TTC549 (cell line): ENCODE data around the gene MTRFR.

ENCODE experiments used
- FAIRE-seq: peaks from 2 replicates; lab custom pipeline; 2012; peaks lifted over from hg19 to GRCh38; lab: Jason Lieb, UNC

The MTRFR gene

DNA sequence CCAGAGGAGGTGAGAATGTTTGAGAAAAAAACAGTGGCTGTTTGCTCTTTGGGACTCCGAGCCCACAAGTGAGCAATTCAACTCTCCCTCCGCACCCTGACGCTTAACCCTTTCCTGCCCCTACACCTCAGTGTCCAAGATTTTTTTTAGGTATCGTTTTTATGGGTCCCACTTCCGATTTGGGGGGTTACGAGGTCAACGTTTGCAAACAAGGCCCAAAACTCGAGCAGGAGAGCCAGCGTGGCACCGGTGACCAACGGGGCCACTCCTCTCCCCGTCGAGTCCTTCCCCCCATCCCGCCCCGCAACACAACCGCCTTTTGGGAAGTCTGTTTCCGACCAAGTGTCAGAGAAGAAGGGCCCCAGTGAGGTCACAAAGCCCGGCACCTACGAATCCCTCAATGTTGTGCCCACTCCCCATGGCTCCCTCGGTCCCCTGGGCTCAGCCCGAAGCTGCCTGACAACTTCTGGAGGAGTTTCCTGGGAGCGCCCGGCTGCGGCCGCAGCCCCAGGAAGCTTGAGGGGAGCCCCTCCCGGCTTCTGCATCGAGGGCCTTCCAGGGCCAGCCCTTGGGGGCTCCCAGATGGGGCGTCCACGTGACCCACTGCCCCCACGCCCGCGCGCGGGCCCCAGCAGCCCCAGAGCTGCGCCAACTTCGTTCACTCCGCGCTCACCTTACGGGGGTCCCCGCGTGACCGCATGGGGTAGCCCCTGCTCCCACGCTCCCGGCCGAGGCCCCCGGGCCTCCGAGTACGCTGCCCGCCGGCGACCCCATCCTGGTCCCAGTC is 37.2 kb downstream of the MTRFR start:
- FAIRE-seq, result no peak

DNA sequence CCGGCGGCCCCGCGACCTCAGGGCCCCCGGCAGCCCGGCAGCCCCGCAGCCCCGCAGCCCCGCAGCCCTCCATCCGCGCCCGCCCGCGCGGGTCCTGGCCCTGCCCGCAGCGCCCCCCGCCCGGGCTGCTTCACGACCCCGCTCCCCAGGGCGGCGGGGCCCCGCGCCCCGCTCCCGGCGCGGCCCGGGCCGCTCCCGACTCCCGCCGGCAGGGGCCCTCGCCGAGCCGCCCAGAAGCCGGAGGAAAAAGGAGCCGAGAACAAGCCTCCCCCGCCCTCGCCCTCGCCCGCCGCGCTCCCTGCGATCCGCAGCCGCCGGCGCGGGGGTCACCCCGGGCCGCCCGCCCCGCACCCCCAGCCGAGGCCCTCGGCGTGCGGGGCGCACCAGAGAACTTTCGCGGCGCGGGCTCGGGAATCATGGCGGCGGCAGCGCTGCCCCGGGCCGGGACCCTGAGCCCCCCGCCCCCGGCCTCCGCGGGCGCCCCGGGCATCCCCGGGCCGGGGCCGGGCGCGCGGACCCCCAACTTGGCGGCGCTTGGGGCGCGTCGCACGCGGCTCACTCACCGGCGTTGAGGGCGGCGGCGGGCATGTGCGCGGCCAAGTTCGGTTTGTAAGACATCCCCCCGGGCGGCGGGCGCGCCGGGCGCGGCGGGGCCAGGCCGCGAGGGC is 37.9 kb downstream of the MTRFR start:
- no peak for FAIRE-seq

DNA sequence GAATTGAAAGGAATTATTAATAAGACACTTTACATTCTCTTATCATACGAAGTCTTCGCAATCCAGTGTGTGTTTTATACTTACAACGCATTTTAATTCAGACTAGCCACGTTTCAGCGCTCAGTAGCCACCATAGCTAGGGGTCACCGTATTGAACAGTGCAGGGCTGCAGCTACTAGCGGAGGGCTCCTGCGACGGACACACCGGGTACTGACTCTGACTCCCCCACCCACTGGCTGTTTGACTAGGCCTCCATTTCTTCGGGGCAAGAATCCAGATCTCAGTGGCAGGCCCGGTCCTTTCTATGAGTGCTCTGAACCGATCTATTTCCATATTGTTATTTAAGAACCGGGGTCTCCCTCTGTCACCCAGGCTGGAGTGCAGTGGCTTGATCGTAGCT is 39.9 kb downstream of the MTRFR start:
- no peak for FAIRE-seq

- FAIRE-seq, result no peak
These were observed 44.9 kb downstream of the MTRFR start for GRCh38 chr12:123278101-123278627.

GRCh38 chr12:123280971-123281370 is 47.7 kb downstream of the MTRFR start:
- FAIRE-seq, result no peak

DNA sequence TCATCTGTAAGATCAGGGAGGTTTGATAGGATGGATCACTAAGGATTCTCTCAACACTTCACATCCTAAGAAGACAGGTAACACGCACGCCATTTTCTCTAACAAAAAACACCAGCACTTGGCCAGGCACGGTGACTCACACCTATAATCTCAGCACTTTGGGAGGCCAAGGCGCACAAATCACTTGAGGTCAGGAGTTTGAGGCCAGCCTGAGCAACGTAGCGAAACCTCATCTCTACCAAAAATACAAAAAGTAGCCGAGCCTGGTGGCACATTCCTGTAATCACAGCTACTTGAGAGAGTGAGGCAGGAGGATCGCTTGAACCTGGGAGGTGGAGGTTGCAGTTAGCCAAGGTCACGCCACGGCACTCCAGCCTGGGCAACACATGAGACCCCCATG is 48.9 kb downstream of the MTRFR start:
- no peak for FAIRE-seq

GRCh38 chr12:123283461-123283860 is 50.2 kb downstream of the MTRFR start:
- no peak for FAIRE-seq

GRCh38 chr12:123284669-123285068 is 51.4 kb downstream of the MTRFR start:
- FAIRE-seq, result no peak

DNA sequence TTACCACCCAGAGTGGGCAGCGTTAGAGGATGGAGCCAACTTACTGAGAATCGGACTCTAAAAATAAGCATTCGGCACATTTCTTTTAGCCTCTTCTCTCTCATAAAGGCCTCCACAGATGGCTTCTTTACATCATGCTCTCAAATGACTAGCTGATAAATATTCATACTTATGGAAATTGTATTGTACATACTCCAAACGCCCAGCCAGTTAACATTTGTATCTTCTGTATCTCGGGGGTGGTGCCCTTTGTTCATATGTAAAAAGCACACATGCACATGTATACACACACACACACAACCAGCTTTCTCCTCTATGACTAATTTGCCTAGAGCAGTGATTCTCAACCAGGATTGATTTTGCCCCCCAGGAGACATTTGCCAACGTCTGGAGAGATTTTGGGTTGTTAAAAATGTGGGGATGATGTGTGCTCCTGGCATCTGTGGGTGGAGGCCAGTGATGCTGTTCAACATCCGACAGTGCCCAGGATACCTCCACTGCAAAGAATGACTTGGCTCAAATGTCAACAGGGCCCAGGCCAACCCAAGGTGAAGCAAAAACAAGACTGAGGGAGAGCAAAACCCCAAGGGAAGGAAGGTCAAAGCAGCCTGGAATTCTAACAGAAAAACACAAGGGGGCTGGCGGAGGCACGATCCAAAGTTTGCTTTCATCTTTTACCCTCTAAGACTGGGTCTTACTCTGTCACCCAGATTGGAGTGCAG is 53.6 kb downstream of the MTRFR start:
- no peak for FAIRE-seq

DNA sequence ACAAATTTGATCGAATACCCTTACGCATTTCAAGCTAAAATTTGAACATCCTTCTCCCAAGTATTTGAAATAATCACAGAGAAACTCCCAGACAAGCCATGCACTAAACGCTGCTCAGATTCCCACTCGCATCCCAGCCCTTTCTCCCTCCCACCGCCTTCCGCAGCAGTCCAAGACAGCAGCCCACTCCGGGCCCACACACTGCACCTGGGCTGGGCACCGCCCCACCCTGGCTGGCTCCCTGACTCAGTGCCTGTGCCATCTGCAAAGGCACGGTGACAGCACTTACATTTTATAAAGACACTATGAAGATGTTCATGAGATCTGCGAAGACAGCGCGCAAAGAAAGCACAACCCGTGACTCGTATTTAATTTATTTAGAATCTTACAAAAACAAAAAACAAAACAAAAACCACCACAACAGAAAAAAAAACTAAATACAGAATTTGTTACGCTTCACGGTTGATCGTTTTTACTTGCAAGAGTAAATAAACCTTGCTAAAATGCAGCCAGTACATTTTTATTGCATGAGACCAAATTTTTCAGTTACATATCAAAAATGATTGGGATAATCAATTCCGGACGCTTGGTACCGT is 55.6 kb downstream of the MTRFR start:
- FAIRE-seq, result no peak

- no peak for FAIRE-seq
These were observed 56.7 kb downstream of the MTRFR start for GRCh38 chr12:123289911-123290310.

DNA sequence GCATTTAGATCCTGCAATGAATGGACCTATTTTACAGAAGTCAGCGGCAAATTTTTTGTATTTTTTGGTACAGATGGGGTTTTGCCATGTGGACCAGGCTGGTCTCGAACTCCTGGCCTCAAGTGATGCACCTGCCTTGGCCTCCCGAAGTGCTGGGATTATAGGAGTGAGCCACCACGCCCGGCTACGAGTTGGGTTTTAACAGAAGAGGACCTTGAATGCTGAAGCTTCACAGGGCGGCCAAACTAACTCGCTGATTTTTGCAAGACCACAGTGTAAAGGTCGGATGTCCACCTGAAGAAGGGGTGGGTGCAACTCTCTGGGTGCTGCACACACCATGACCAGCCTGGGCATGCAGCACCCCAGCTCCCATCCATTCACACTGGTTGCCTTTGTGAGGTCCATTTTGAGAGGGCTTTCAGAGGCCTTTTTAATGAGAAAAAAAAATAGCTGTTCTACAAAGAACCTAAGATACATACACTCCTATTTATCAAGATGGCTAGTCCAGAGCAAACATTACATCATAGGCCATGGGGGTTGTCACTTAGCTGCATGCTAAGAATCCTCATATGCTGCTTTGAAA is 60.0 kb downstream of the MTRFR start:
- no peak for FAIRE-seq

DNA sequence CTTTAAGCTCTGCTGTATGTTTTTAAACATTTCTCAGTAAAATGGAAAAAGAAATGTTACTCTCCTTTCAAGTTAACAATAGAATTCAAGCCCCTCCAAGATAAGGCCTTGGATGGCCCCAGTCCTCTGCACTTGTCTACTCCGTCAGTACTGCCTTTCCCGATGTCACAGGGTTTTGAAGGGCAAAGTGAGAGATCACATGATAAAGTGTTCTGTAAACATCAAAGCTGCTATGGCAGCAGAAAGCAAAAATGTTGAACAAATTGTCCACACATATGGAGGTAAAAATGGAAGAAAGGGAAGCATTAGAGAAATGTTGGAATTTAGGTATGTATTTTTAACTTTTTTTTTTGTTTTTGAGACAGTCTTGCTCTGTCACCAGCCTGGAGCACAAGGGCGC is 71.9 kb downstream of the MTRFR start:
- FAIRE-seq, result no peak

- no peak for FAIRE-seq
These were observed 73.0 kb downstream of the MTRFR start for GRCh38 chr12:123306200-123306599.
